PC-3 (cell line): ENCODE measurements around the gene TXNRD1.

ENCODE experiments used
- EZH2 ChIP-seq: fragments of 300-600 bp; sonication (generic); IDR thresholded peaks from one replicate; pipeline ENCODE4 v1.6.1; 2017; ENCODE audit warnings: antibody characterized with exemption, mild to moderate bottlenecking, low read length; ENCODE audit not compliant: unreplicated experiment
- EZH2phosphoT487 ChIP-seq: fragments of 300-600 bp; sonication (generic); IDR thresholded peaks from 2 replicates; pipeline ENCODE4 v1.6.1; 2018; ENCODE audit warnings: mild to moderate bottlenecking, antibody characterized with exemption, low read length, borderline replicate concordance
- TF ChIP-seq, protein P1 (sequence below): fragments of 300-600 bp; sonication (generic); conservative IDR thresholded peaks from 2 replicates; pipeline ENCODE4 v1.5.1; 2017; ENCODE audit warnings: antibody characterized with exemption, low read depth, mild to moderate bottlenecking, low read length

DNA sequence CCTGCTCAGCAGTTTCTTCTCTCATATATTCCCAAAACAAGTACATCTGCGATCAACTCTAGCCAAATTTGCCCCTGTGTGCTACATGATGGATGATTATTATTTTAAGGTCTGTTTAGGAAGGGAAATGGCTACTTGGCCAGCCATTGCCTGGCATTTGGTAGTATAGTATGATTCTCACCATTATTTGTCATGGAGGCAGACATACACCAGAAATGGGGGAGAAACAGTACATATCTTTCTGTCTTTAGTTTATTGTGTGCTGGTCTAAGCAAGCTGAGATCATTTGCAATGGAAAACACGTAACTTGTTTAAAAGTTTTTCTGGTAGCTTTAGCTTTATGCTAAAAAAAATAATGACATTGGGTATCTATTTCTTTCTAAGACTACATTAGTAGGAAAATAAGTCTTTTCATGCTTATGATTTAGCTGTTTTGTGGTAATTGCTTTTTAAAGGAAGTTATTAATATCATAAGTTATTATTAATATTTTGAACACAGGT is 133.5 kb downstream of the TXNRD1 start:
- TF ChIP-seq, protein P1, sequence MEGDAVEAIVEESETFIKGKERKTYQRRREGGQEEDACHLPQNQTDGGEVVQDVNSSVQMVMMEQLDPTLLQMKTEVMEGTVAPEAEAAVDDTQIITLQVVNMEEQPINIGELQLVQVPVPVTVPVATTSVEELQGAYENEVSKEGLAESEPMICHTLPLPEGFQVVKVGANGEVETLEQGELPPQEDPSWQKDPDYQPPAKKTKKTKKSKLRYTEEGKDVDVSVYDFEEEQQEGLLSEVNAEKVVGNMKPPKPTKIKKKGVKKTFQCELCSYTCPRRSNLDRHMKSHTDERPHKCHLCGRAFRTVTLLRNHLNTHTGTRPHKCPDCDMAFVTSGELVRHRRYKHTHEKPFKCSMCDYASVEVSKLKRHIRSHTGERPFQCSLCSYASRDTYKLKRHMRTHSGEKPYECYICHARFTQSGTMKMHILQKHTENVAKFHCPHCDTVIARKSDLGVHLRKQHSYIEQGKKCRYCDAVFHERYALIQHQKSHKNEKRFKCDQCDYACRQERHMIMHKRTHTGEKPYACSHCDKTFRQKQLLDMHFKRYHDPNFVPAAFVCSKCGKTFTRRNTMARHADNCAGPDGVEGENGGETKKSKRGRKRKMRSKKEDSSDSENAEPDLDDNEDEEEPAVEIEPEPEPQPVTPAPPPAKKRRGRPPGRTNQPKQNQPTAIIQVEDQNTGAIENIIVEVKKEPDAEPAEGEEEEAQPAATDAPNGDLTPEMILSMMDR = no peak
- TF ChIP-seq EZH2 (no peak), EZH2phosphoT487 (no peak)
